Measurements from ENCODE around the gene AUNIP. TPM values are rescaled to one million over a fixed set of nuclear protein-coding genes. Genes with fewer than 3 reads are reported as not detected.
A peak's percentile ranks its signal among the peaks of the same experiment; 100 is the strongest.

Gene AUNIP
- total RNA-seq, 1 experiment from 2014 or later = 22.2 TPM

- no peak overlapping the region for H3K9ac ChIP-seq (ENCODE audit: extremely low read depth, insufficient read length, low read length)
- no peak overlapping the region for H3K4me2 ChIP-seq (ENCODE audit: insufficient read depth, insufficient read length, low read length)
Measured at GRCh38 chr1:25895365-25895990, 36.2 kb upstream of the AUNIP start.

More at GRCh38 chr1:25895365-25895990, 36.2 kb upstream of the AUNIP start:
- peak overlapping the region in 1 of 3 experiments; percentile 80; a peak in 2 of 7 replicates for H3K27ac Mint-ChIP-seq
- H3K9me3 Mint-ChIP-seq = no peaks in the 10 kb centered on the region
- H3K27ac ChIP-seq (ENCODE audit: insufficient read length, low read depth, low read length) = no peak overlapping the region
- H3K23ac ChIP-seq (ENCODE audit: insufficient read length, low read depth, low read length) = no peak overlapping the region
- no peaks in the 10 kb centered on the region for H3K9me3 ChIP-seq (ENCODE audit: control insufficient read depth, low read depth, low read length)
- peak; percentile 92 for DNase-seq
- H3K14ac ChIP-seq (ENCODE audit: insufficient read depth, low read length) = no peak overlapping the region
- no peaks in the 10 kb centered on the region; the same call in 1 of the 2 replicates for H3K4me1 ChIP-seq (ENCODE audit: insufficient read depth, low read length)
- no CpG with 5 or more reads among the region's 12 CpGs for WGBS (ENCODE audit: extremely low coverage, insufficient read length, low lambda C conversion rate)
- no peak overlapping the region for H2AK5ac ChIP-seq (ENCODE audit: insufficient read length, low read length)
- H3K4me3 Mint-ChIP-seq = peak overlapping the region in 1 of 2 experiments; percentile 57; a peak in 3 of 5 replicates
- H3K23me2 ChIP-seq (ENCODE audit: insufficient read length, low read depth, low read length, poor library complexity, severe bottlenecking) = no peaks in the 10 kb centered on the region
- H2BK15ac ChIP-seq (ENCODE audit: low read depth, low read length) = no peak overlapping the region
- no peaks in the 10 kb centered on the region for H3K27me3 Mint-ChIP-seq (ENCODE audit: low read depth)
- H3K79me1 ChIP-seq (ENCODE audit: insufficient read depth, low read depth, low read length, poor library complexity, severe bottlenecking) = no peaks in the 10 kb centered on the region
- H2BK5ac ChIP-seq (ENCODE audit: insufficient read length, low read length) = no peak overlapping the region
- H2BK12ac ChIP-seq (ENCODE audit: insufficient read length, low read depth, low read length) = no peak overlapping the region
- H4K91ac ChIP-seq (ENCODE audit: insufficient read length, low read depth, low read length) = no peak overlapping the region
- TF ChIP-seq, protein P1, sequence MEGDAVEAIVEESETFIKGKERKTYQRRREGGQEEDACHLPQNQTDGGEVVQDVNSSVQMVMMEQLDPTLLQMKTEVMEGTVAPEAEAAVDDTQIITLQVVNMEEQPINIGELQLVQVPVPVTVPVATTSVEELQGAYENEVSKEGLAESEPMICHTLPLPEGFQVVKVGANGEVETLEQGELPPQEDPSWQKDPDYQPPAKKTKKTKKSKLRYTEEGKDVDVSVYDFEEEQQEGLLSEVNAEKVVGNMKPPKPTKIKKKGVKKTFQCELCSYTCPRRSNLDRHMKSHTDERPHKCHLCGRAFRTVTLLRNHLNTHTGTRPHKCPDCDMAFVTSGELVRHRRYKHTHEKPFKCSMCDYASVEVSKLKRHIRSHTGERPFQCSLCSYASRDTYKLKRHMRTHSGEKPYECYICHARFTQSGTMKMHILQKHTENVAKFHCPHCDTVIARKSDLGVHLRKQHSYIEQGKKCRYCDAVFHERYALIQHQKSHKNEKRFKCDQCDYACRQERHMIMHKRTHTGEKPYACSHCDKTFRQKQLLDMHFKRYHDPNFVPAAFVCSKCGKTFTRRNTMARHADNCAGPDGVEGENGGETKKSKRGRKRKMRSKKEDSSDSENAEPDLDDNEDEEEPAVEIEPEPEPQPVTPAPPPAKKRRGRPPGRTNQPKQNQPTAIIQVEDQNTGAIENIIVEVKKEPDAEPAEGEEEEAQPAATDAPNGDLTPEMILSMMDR (conservative IDR thresholded peaks at IDR 0.05) = peak; percentile 99
- no peak overlapping the region for H3K4ac ChIP-seq (ENCODE audit: low read depth, low read length)
- H4K8ac ChIP-seq (replicated peaks; ENCODE audit: insufficient read length, low read depth, low read length) = no peak overlapping the region
- H3K56ac ChIP-seq (ENCODE audit: insufficient read length, low read depth, low read length) = no peak overlapping the region
- H3K4me1 Mint-ChIP-seq = peaks cover 40 to 48% of the 10 kb centered on the region in 2 experiments
- no peak overlapping the region for H3K18ac ChIP-seq (ENCODE audit: insufficient read length, low read depth, low read length)
- H2BK20ac ChIP-seq (ENCODE audit: low read depth, low read length, poor library complexity, severe bottlenecking) = no peak overlapping the region
- H4K20me1 ChIP-seq (ENCODE audit: control insufficient read depth, insufficient read depth, insufficient read length) = no peaks in the 10 kb centered on the region
- H2BK120ac ChIP-seq (ENCODE audit: low read depth, low read length, poor library complexity, severe bottlenecking) = no peak overlapping the region
- H4K5ac ChIP-seq (ENCODE audit: insufficient read length, low read depth, low read length) = no peak overlapping the region
- H3T11ph ChIP-seq (ENCODE audit: low read length) = no peak overlapping the region
- H2AFZ ChIP-seq (ENCODE audit: low read length) = no peak overlapping the region
- H3K27me3 ChIP-seq (ENCODE audit: insufficient read depth, low read length) = no peaks in the 10 kb centered on the region
- peaks cover 17 to 27% (median 21%) of the 10 kb centered on the region in 3 experiments for H3K36me3 Mint-ChIP-seq (ENCODE audit: insufficient read depth in 1 of 3, low read depth in 3 of 3)
- H3K79me2 ChIP-seq (ENCODE audit: insufficient read depth, low read length) = no peaks in the 10 kb centered on the region

Measured in H9 (cell line).